H7 (cell line): ENCODE results near the gene NAPG. TPM values are rescaled to one million over a fixed set of nuclear protein-coding genes. Genes with fewer than 3 reads are reported as not detected.
"Not testable (repeated sequence)": the region's sequence is repeated elsewhere in the genome, so short reads cannot be mapped to it uniquely, and the experiment has no call there.

ENCODE experiments used
- DNase-seq: peaks from one replicate; pipeline ENCODE4 v3.0.0; 2012
- H3K27me3 ChIP-seq: 2 replicates; pipeline ENCODE4 v1.6.0; 2011; ENCODE audit warnings: mild to moderate bottlenecking, low read length; ENCODE audit not compliant: control insufficient read depth, insufficient read depth
- H3K36me3 ChIP-seq: replicated peaks from 2 replicates; pipeline ENCODE4 v1.5.1; 2011; ENCODE audit warnings: low read length; ENCODE audit not compliant: control insufficient read depth, insufficient read depth
- H3K4me3 ChIP-seq: 2 replicates; pipeline ENCODE4 v1.5.1; 2011; ENCODE audit warnings: low read depth, mild to moderate bottlenecking, control low read depth, low read length, moderate library complexity; ENCODE audit not compliant: insufficient read depth
- total RNA-seq: library from RNA; depleted of rRNA; stranded (reverse); fragments of >200 nt; shearing (Covaris generic); gene quantifications from 2 replicates; pipeline ENCODE4 v1.2.3, GENCODE V29; 2014

NAPG gene
- total RNA-seq, 1 experiment from 2014 or later = 32.1 TPM

DNA sequence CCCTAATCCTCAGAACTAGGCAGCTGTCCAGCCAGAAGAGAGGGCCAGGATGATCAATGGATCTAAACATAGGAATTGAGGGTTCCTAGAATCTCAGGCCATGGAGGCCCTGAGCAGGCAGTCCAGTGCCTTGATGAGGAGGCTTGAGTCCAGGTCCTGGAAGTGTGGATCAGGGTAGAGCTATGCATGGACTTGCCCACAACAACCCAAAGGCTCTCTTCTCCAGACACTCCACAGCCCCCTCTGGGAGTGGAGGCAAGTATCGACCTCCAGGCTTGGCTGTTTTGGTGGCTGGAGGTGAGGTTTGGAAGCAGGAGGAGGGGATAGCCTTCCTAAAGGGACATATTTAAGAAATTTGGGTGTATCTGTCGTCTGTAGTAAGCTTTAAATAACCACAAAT lies 45.7 kb downstream of the NAPG start:
- DNase-seq = no peak

DNA sequence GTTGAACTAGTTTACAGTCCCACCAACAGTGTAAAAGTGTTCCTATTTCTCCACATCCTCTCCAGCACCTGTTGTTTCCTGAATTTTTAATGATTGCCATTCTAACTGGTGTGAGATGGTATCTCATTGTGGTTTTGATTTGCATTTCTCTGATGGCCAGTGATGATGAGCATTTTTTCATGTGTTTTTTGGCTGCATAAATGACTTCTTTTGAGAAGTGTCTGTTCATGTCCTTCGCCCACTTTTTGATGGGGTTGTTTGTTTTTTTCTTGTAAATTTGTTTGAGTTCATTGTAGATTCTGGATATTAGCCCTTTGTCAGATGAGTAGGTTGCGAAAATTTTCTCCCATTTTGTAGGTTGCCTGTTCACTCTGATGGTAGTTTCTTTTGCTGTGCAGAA lies 47.4 kb downstream of the NAPG start:
- DNase-seq, H3K36me3 ChIP-seq, H3K27me3 ChIP-seq, H3K4me3 ChIP-seq: not testable (repeated sequence)

More for the DNA sequence above, 45.7 kb downstream of the NAPG start:
- Histone ChIP-seq H3K27me3 (no peaks in the 10 kb centered on the region), H3K4me3 (no peak overlapping the region), H3K36me3 (no peaks in the 10 kb centered on the region)

DNA sequence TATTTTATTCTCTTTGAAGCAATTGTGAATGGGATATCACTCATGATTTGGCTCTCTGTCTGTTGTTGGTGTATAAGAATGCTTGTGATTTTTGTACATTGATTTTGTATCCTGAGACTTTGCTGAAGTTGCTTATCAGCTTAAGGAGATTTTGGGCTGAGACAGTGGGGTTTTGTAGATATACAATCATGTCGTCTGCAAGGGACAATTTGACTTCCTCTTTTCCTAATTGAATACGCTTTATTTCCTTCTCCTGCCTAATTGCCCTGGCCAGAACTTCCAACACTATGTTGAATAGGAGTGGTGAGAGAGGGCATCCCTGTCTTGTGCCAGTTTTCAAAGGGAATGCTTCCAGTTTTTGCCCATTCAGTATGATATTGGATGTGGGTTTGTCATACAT lies 48.6 kb downstream of the NAPG start:
- DNase-seq, H3K36me3 ChIP-seq, H3K27me3 ChIP-seq, H3K4me3 ChIP-seq: not testable (repeated sequence)

DNA sequence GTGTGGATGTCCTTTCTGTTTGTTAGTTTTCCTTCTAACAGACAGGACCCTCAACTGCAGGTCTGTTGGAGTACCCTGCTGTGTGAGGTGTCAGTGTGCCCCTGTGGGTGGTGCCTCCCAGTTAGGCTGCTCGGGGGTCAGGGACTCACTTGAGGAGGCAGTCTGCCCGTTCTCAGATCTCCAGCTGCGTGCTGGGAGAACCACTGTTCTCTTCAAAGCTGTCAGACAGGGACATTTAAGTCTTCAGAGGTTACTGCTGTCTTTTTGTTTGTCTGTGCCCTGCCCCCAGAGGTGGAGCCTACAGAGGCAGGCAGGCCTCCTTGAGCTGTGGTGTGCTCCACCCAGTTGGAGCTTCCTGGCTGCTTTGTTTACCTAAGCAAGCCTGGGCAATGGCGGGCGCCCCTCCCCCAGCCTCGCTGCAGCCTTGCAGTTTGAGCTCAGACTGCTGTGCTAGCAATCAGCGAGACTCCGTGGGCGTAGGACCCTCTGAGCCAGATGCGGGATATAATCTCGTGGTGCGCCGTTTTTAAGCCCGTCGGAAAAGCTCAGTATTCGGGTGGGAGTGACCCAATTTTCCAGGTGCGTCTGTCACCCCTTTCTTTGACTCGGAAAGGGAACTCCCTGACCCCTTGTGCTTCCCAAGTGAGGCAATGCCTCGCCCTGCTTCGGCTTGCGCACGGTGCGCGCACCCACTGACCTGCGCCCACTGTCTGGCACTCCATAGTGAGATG lies 52.2 kb downstream of the NAPG start:
- H3K36me3 ChIP-seq, DNase-seq, H3K27me3 ChIP-seq, H3K4me3 ChIP-seq: not testable (repeated sequence)

DNA sequence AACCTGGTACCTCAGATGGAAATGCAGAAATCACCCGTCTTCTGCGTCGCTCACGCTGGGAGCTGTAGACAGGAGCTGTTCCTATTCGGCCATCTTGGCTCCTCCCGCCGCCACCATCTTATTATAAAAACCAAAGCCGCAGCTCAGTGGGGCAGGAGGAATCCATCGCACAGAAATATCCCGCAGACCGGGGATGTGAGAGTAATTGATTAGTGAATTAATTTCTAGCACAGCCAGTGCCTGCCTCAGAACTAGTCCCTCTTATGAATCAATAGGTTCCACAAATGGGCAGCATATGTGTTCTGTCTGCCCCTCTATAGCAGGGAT lies 52.7 kb downstream of the NAPG start:
- DNase-seq, H3K4me3 ChIP-seq, H3K27me3 ChIP-seq, H3K36me3 ChIP-seq: not testable (repeated sequence)

DNA sequence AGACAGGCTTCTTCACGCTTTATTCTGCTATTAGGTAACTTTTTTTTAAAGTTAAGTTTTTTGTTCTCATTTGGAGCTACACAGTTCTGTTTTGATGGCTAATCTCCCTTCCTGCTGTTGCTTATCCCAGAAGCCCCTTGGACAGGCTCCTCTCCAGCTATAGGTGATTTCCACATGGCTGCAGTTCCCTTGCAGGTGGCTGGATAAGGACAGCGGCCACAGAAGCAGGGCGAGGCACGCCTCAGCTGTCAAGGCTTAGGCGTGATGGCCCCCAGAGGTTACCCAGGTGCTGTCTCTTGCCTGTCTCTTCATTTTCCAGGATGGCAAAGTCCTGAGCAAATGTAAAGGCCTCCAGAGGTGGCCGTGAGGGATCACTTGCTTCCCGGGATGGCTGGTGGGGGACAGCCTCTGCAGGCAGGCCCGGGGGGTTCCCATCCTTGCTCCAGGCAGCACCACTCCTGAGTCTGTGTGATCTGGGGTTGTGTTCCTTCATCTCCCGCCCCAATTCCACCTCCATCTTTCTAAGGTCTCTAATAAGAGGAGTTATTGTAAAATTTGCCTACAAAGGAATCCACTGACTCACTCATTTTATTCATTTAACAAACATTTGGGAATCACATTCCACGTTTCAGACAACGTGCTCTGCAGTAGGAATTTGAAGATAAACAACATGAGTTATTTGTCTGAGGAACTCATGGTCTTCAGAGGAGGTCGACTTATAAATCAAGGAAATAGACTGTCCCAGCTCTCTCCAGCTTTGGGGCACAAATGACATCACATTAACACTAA lies 53.4 kb downstream of the NAPG start:
- H3K36me3 ChIP-seq = no peaks in the 10 kb centered on the region
- no peak for DNase-seq
- no peaks in the 10 kb centered on the region for H3K27me3 ChIP-seq

DNA sequence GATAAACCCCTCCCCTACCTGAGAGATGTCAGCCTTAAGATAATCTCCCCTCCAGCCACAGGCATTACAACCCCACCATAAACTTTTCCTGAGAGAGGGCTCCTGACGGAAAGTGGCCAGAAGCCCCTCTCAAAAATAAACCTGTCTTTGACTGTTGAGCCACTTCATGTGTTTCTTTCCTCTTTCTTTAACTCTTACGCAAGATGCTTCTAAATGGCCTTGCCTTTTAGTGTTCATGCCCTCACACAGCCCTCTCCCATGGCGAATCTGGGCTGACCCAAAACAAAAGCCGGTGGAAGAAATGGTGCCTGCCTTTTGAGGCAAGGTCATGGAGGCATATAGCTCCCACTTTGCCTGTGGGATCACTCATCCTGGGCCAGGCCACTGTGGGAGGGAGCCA lies 54.4 kb downstream of the NAPG start:
- Histone ChIP-seq H3K4me3 (no peak overlapping the region), H3K36me3 (no peaks in the 10 kb centered on the region), H3K27me3 (no peaks in the 10 kb centered on the region)
- DNase-seq = no peak

More for the DNA sequence above, 53.4 kb downstream of the NAPG start:
- H3K4me3 ChIP-seq = no peak overlapping the region

DNA sequence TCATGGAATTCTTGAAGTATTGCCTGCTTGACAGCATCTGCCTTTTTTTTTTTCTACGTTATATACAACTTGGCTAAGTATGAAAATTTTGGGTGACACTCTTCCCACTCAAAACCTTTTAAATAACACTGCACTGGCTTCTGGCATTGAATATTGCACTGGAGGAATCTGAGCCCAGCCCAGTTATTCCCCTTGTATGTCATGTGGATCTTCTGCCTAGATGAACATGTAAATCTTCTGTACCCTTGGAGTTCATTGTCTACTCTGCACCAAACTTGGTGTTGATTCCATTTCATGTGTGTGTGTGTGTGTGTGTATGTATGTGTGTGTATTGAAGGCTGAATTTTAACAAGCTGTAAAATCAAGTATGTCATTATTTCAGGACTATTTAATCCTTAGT lies 59.4 kb downstream of the NAPG start:
- H3K4me3 ChIP-seq = no peak overlapping the region
- no peak for DNase-seq
- H3K27me3 ChIP-seq = no peaks in the 10 kb centered on the region

DNA sequence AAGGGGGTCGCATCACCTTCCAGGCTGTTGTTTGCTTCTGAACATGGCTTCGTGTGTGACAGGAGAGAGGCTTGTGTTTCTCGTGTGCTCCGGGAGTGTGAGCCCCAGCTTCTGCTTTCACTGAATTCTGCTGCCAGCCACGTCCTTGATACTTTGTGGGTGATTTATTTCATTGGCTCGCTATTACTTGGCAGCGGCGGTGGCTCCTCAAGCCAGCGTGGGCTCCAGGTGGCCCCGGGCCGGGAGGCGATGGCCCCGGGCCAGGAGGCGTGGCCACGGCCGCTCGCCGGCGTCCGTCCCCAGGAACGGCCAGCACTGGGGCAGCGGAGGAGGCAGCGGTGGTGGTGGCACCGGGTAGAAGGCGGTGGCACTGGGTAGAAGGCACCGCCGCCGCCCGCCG lies 63.1 kb downstream of the NAPG start:
- peak; percentile 52 for DNase-seq
- Histone ChIP-seq H3K4me3 (no peak overlapping the region), H3K27me3 (no peaks in the 10 kb centered on the region), H3K36me3 (no peaks in the 10 kb centered on the region)

More for the DNA sequence above, 59.4 kb downstream of the NAPG start:
- H3K36me3 ChIP-seq = no peaks in the 10 kb centered on the region

DNA sequence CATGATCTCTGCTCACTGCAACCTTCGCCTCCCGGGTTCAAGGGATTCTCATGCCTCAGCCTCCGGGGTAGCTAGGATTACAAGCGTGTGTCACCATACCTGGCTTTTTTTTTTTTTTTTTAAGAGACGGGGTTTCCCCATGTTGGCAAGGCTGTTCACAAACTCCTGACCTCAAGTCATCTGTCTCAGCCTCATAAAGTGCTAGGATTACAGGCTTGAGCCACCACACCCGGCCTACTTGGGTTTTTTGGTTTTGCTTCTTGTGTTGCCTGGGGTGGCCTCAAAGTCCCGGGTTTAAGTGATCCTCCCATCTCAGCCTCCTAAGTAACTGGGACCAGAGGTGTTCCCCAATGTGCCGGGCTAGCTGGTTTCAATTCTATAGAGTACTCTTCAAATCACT lies 64.6 kb downstream of the NAPG start:
- Histone ChIP-seq H3K36me3 (no peaks in the 10 kb centered on the region), H3K27me3 (no peaks in the 10 kb centered on the region), H3K4me3 (no peak overlapping the region)
- no peak for DNase-seq

DNA sequence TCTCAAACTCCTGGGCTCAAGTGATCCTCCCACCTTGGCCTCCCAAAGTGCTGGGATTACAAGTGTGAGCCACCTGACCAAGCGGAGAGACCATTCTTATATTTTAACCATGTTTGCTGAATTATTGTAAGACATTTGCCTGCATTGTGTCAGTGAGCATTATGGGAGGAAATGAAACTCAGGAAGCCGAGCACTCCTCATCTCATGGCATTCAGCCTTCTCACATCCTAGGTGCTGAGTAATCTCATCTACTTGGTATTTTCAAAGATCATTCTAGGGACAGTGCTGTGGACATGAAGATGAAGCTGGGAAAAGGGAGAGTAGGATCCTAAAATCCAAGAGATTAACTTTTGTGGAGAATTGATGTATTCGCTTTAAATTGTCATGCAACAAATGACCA lies 66.1 kb downstream of the NAPG start:
- Histone ChIP-seq H3K36me3 (no peaks in the 10 kb centered on the region), H3K4me3 (no peak overlapping the region), H3K27me3 (no peaks in the 10 kb centered on the region)
- DNase-seq = no peak

DNA sequence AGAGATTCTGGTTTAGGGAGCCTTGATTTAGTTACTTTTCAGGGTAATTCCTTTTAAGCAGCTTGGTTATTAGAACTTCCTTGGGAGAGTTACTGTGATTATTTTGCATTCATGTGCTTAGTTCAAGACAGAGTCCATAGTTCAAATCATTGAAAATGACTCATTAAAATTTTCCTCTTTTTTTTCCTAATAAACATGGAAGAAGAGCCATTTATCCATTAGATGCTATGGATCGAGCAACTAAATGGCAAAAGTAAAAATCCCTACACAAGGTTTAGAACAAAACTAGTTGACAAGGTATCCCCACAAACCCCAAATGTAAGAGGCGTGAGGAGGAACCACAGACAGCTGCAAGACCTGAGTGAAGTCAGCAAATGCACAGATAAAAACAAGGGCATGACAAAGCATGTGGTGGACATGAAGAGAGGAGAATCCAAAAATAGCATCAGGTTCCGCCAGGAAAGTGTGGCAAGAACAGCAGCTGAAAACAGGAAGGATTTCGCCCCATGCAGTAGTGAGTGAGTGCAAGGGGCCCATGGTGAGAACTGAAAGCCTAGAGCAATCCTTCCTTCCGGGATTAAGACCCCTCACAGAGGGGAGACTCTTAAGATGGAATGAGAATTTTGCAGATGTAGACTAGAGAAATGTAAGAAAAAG lies 67.7 kb downstream of the NAPG start:
- H3K27me3 ChIP-seq, DNase-seq, H3K4me3 ChIP-seq, H3K36me3 ChIP-seq: not testable (repeated sequence)

DNA sequence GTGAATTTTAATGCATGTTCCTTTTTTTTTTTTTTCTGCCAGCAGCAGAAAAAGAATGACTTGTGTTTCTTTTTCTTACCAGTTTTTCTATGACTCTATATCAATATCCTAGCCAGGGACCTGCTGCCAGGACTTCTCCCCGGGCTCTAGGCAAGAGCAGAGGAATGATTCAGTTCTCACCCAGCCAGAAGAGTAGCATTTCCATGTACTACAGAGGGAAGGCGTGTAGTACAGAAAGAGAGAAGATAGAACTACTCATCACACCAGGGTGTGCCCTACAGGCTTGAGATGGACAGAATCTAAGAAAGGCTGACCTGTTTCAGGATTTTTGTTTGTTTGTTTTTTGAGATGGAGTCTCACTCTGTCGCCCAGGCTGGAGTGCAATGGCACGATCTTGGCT lies 70.1 kb downstream of the NAPG start:
- H3K27me3 ChIP-seq, H3K4me3 ChIP-seq, H3K36me3 ChIP-seq, DNase-seq: not testable (repeated sequence)

DNA sequence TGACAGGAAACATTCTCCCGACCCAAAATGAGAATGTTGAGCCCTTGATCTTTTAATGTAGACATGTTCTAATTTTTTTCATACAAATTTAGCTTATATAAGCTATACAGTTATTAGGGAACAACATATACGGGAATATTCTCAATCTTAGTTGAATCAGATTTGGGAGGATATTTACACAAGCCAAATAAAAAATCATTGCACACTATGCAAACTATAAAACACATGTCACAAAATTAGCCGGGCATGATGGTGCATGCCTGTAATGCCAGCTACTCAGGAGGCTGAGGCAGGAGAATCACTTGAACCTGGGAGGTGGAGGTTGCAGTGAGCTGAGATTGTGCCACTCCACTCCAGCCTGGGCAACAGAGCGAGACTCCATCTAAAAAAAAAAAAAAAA lies 71.9 kb downstream of the NAPG start:
- H3K27me3 ChIP-seq, H3K36me3 ChIP-seq, H3K4me3 ChIP-seq, DNase-seq: not testable (repeated sequence)

DNA sequence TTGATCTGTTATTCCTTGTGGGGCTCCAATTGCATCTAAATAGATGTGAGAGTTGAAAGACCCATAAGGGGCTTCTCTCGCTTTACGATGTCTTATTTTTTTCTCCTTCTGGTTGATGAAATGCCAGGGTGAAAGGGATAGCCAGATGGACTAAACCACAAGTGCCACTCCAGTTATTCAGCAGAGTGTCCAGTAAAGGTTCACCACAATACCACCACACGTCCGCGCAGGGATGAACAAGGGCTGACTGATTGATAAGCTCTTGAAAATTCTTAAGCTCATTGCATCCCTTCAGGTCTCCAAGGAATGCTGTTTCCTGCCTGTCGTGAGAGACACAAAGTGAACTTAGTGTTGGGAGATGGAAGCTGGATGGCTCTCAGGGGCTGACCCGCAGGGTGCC lies 74.9 kb downstream of the NAPG start:
- not testable (repeated sequence) for H3K4me3 ChIP-seq, DNase-seq, H3K27me3 ChIP-seq, H3K36me3 ChIP-seq
